ENCODE results near the gene INTS11.

The INTS11 gene

DNA sequence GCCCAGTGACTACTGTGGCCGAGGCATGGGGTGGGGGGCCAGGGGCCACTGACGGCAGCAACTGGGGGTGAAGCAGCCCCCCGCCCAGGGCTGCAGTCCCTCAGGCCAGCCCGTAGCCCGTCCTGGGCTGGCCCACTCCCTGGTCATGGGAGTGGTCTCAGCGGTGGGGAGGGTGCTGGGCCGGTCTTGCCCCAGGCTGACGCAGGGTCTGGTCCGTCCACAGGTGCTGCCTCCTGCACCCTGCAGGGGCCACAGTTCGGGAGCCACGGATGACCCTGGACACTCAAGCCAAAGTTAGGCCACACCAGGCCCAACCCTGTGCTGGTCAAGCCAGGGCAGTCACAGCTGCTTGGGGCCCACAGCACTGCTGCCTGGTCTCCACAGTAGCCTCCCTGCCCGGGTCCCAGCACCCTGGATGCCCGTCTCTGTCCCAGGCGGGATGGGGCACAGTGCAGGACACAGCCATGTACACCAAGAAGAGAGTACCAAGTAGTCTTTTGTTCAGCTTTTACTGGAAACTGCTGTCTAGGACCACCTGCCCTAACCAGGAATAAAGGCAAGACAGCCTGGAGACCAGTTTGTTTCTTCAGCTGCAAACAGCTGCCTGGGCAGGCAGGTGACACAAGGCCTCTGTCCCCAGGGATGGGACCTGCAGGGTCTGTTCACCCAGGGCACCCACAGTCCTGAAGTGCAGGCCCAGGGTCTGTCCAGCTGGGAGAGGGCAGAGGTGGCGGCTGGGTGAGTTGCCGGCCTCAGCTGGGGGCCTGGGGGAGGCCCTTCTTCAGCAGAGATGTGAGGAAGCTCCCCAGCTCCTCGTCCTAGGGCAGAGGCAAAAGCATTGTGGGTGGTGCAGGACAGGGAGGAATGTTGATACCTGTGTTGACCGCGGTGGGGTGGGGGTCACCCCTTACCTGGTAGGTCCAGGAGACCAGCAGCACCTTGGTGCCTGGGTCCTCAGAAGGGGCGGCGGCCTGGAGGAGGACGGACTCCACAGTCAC lies 13.1 kb downstream of the INTS11 start:
- peaks cover 71% of the 10 kb centered on the region for H3K36me3 ChIP-seq (ENCODE audit: insufficient read depth, low read length)
- peaks cover 70% of the 10 kb centered on the region for H3K79me2 ChIP-seq (ENCODE audit: insufficient read depth, low read length)
- no peaks in the 10 kb centered on the region for H3K27me3 ChIP-seq (ENCODE audit: insufficient read depth, low read length, poor library complexity)
- no peak for TF ChIP-seq EZH2 (IDR thresholded peaks at IDR 0.05; ENCODE audit: borderline replicate concordance, low read depth, low read length, severe bottlenecking)
- TF ChIP-seq, protein P1, sequence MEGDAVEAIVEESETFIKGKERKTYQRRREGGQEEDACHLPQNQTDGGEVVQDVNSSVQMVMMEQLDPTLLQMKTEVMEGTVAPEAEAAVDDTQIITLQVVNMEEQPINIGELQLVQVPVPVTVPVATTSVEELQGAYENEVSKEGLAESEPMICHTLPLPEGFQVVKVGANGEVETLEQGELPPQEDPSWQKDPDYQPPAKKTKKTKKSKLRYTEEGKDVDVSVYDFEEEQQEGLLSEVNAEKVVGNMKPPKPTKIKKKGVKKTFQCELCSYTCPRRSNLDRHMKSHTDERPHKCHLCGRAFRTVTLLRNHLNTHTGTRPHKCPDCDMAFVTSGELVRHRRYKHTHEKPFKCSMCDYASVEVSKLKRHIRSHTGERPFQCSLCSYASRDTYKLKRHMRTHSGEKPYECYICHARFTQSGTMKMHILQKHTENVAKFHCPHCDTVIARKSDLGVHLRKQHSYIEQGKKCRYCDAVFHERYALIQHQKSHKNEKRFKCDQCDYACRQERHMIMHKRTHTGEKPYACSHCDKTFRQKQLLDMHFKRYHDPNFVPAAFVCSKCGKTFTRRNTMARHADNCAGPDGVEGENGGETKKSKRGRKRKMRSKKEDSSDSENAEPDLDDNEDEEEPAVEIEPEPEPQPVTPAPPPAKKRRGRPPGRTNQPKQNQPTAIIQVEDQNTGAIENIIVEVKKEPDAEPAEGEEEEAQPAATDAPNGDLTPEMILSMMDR (IDR thresholded peaks at IDR 0.05; ENCODE audit: borderline replicate concordance, extremely low read depth, low read length, poor library complexity, severe bottlenecking), result no peak
- no peak overlapping the region for H2AFZ ChIP-seq (ENCODE audit: low read depth, low read length)
- H3K4me2 ChIP-seq (ENCODE audit: insufficient read depth, low read length), result no peak overlapping the region
- no peaks in the 10 kb centered on the region for H3K9me3 ChIP-seq (ENCODE audit: insufficient read depth, low read length, severe bottlenecking)
- H4K20me1 ChIP-seq (ENCODE audit: insufficient read depth, low read length), result peaks cover 58% of the 10 kb centered on the region
- no peak overlapping the region for H3K27ac ChIP-seq (ENCODE audit: low read length)
- ATAC-seq (ENCODE audit: insufficient read depth, low read depth) (no peak), DNase-seq (no peak)
- H3K4me1 ChIP-seq (ENCODE audit: insufficient read depth, low read length), result peaks cover 29% of the 10 kb centered on the region
- no peak overlapping the region for H3K9ac ChIP-seq (ENCODE audit: low read depth, low read length)
- H3K4me3 ChIP-seq (ENCODE audit: low read depth in 1 of 2, low read length in 2 of 2), result no peak overlapping the region

DNA sequence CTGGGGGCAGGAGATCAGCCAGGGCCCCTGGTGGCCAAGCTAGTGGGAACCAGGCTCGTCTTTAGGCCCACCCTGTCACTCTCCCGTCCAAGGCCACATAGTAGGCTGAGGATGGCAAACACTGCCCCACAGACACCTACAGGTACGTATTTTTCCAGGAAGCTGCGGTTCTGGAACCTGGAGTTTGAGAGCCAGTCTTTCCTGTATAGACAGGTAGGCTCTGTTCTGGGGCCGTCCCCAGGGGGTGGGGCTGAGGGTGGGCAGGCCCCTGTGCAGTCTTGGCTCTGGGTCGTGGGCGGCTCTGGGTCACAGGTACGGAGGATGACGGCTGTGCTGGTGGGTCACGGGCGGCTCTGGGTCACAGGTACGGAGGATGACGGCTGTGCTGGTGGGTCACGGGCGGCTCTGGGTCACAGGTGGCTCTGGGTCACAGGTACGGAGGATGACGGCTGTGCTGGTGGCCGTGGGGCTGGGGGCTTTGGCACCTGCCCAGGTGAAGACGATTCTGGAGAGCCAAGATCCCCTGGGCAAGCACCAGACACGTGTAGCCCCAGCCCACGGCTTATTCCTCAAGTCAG lies 13.9 kb downstream of the INTS11 start:
- Histone ChIP-seq H2AFZ (ENCODE audit: low read depth, low read length) (no peak overlapping the region), H3K27ac (ENCODE audit: low read length) (no peak overlapping the region), H3K79me2 (ENCODE audit: insufficient read depth, low read length) (peaks cover 76% of the 10 kb centered on the region), H3K36me3 (ENCODE audit: insufficient read depth, low read length) (peaks cover 67% of the 10 kb centered on the region), H3K4me3 (ENCODE audit: low read depth in 1 of 2, low read length in 2 of 2) (peak overlapping the region in 1 of 2 experiments; percentile 96; a peak in 1 of 4 replicates), H3K4me1 (ENCODE audit: insufficient read depth, low read length) (peaks cover 37% of the 10 kb centered on the region), H3K4me2 (ENCODE audit: insufficient read depth, low read length) (peak overlapping the region; percentile 76; the same call in 1 of the 2 replicates), H3K9ac (ENCODE audit: low read depth, low read length) (peak overlapping the region; percentile 96; the same call in 1 of the 2 replicates), H4K20me1 (ENCODE audit: insufficient read depth, low read length) (peaks cover 65% of the 10 kb centered on the region), H3K9me3 (ENCODE audit: insufficient read depth, low read length, severe bottlenecking) (no peaks in the 10 kb centered on the region), H3K27me3 (ENCODE audit: insufficient read depth, low read length, poor library complexity) (no peaks in the 10 kb centered on the region)
- ATAC-seq (ENCODE audit: insufficient read depth, low read depth), result no peak
- no peak for DNase-seq
- TF ChIP-seq, protein P1 (IDR thresholded peaks at IDR 0.05; ENCODE audit: borderline replicate concordance, extremely low read depth, low read length, poor library complexity, severe bottlenecking), result no peak
- TF ChIP-seq EZH2 (IDR thresholded peaks at IDR 0.05; ENCODE audit: borderline replicate concordance, low read depth, low read length, severe bottlenecking), result no peak

DNA sequence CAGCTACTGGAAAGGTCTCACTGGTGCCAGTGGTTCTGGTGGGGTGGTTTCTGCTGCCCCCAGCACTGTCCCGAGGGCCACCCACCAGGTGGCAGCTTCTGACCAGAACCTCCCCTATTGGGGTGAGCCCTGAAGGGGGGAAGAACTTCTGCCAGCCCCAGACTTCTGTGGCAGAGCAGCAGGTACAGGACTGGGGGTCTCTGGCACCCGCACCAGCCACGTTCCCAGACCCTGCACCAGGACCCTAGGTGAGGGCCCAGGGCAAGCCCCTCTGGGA lies 14.4 kb downstream of the INTS11 start:
- peak overlapping the region; percentile 96; the same call in 1 of the 2 replicates for H3K9ac ChIP-seq (ENCODE audit: low read depth, low read length)
- ATAC-seq (ENCODE audit: insufficient read depth, low read depth), result no peak
- peak overlapping the region; percentile 76 for H3K4me2 ChIP-seq (ENCODE audit: insufficient read depth, low read length)

More for the DNA sequence above, 14.4 kb downstream of the INTS11 start:
- Histone ChIP-seq H3K79me2 (ENCODE audit: insufficient read depth, low read length) (peaks cover 77% of the 10 kb centered on the region), H3K36me3 (ENCODE audit: insufficient read depth, low read length) (peaks cover 63% of the 10 kb centered on the region), H2AFZ (ENCODE audit: low read depth, low read length) (no peak overlapping the region), H3K27me3 (ENCODE audit: insufficient read depth, low read length, poor library complexity) (no peaks in the 10 kb centered on the region), H3K4me3 (ENCODE audit: low read depth in 1 of 2, low read length in 2 of 2) (peak overlapping the region in 1 of 2 experiments; percentile 96; a peak in 2 of 4 replicates), H4K20me1 (ENCODE audit: insufficient read depth, low read length) (peaks cover 64% of the 10 kb centered on the region), H3K4me1 (ENCODE audit: insufficient read depth, low read length) (peaks cover 43% of the 10 kb centered on the region), H3K27ac (ENCODE audit: low read length) (no peak overlapping the region), H3K9me3 (ENCODE audit: insufficient read depth, low read length, severe bottlenecking) (no peaks in the 10 kb centered on the region)
- DNase-seq, result no peak
- TF ChIP-seq, protein P1 (IDR thresholded peaks at IDR 0.05; ENCODE audit: borderline replicate concordance, extremely low read depth, low read length, poor library complexity, severe bottlenecking), result no peak
